NCI-H526 treated with DMSO at 0.1 percent for 48 hours (cell line): ENCODE data around the gene CACNA1C.

Experiments
- DNase-seq: peaks from one replicate; lab custom pipeline; 2025; lab: John Stamatoyannopoulos, UW

The CACNA1C gene

GRCh38 chr12:2366711-2367110, 313.9 kb downstream of the CACNA1C start:
- no peak for DNase-seq

DNA sequence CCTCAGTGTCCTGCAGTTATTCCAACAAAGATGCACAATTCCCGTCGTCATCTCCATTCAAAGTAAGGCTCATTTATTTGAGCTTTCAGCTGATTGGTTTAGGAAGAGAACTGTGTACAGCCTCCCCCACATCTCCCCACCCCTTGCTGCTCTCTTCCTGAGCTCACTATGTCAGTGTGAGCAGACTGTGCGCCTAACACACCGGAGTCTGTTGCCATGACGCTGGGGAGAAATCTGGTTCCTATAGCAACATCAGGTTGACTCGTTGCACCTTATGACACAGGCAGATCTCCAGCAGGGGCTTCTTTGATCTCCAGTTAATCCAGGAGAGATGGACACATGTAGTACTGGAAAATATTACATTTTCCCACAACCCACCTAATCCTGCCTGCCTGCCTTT, 319.4 kb downstream of the CACNA1C start:
- DNase-seq, result no peak

DNA sequence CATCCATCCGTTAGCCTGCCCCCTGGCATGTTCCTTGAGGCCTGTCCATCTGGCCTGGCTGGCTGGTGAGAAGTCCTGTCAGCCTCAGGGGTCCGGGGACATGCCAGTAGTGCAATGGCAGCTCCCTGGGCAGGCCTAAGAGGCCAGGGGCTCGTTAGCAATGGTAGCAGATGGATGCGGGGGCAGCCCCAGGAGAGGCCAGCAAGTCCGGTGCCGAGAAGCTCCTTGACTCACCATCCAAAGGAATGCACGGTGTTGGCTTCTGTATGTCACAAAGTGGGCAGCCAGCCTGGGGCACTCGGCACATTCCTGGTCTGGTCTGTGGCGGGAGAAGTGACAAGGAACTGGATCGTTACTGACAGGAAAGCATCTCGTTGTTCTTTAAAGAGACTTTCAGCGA, 319.9 kb downstream of the CACNA1C start:
- DNase-seq, result no peak

GRCh38 chr12:2373307-2373706, 320.5 kb downstream of the CACNA1C start:
- no peak for DNase-seq

- DNase-seq, result no peak
These were observed 321.5 kb downstream of the CACNA1C start for GRCh38 chr12:2374092-2374906.

- DNase-seq, result no peak
These were observed 323.1 kb downstream of the CACNA1C start for GRCh38 chr12:2375871-2376270.

DNA sequence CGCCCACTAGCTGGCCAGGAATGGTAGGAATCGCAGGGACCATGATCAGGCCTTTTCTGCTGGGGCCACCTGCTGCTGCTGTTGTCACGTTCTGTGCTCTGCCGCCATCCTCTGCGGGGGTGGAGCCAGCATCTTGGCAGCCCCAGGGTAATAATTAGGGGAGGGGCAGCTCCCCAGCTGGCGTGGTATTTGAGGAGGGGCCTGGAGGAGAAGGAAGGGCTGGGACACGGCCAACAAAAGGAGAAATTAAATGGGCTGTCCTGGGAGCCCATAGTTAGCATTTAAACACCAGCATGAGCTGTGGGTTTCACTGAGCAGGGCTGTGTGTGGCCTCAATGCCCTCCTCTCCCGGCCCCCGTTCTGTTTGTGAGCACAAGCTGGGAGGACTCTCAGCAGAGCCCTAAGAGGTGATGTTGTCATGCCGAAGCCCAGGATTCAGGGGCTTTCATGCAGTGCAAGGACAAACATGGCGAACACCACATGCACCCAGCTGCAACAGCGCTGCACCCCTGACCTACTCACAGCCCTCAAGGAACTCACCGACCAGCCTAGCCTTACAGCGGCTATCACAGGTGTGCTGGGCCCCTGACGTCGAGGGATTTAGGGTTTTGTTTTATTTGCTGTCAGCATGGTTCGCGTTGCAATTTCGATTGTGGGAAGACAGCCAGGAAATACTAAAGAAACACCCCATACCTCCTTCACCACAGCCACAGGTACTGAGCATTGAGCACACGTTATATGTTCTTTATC, 324.3 kb downstream of the CACNA1C start:
- DNase-seq, result no peak

DNA sequence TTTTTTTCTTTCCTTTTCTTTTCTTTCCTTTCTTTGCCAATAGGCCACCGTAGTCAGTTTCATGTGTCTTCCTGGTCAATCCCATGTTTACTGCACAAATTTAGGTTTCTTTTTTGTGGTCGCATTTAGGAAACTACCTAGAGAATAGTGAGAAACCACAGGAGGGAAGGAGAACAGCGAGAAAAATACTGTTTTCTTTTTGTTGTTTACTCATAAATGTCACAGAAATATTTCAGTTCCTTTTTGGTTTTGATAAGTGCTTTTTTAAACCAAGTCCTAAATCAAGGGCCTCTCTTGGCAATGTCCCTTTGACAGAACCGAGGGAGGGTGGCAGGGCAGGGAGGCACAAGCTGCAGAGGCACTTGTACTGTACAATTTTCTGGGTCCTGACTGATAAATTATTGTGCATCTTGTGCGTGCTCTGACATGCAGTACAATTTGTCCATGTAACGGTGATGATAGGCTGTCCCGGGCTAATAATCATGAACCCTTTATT, 326.1 kb downstream of the CACNA1C start:
- DNase-seq, result no peak

- no peak for DNase-seq
These were observed 328.2 kb downstream of the CACNA1C start for GRCh38 chr12:2380946-2381345.

- DNase-seq, result no peak
These were observed 329.8 kb downstream of the CACNA1C start for GRCh38 chr12:2382370-2383155.

DNA sequence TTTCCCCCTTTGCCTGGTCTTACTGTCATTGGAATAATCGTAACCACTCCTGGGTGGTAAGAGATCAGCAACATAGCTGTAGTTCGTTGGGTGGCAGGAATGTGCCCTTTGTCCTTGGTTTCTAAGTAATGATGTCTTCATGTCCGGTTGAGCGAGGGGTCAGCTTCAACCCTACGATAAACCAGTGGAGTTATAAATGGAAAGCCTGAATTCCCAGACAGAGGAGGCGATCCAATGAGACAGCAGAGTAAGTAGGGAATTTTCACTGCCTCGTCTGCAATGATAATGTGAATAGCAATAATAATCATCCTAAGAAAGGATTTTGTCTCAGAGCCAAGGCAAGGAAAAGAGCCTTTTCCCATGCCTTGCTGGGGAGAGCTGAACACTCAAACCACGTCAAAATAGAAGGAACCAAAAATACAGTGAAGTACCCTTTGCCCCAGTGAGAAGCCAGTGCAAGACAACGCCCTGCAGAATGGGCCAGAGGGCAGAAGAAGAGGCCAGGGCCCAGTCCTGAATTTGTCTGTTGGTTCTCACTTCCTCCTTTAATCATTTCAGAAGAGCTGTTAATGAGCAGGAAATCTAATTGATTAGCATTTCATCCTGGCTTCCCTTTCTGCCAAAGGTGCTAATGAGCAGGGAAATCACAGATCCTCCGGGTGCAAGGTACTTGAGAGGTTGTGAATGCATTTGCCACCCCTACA, 330.7 kb downstream of the CACNA1C start:
- no peak for DNase-seq

- DNase-seq, result no peak
These were observed 331.2 kb downstream of the CACNA1C start for GRCh38 chr12:2384029-2384386.

DNA sequence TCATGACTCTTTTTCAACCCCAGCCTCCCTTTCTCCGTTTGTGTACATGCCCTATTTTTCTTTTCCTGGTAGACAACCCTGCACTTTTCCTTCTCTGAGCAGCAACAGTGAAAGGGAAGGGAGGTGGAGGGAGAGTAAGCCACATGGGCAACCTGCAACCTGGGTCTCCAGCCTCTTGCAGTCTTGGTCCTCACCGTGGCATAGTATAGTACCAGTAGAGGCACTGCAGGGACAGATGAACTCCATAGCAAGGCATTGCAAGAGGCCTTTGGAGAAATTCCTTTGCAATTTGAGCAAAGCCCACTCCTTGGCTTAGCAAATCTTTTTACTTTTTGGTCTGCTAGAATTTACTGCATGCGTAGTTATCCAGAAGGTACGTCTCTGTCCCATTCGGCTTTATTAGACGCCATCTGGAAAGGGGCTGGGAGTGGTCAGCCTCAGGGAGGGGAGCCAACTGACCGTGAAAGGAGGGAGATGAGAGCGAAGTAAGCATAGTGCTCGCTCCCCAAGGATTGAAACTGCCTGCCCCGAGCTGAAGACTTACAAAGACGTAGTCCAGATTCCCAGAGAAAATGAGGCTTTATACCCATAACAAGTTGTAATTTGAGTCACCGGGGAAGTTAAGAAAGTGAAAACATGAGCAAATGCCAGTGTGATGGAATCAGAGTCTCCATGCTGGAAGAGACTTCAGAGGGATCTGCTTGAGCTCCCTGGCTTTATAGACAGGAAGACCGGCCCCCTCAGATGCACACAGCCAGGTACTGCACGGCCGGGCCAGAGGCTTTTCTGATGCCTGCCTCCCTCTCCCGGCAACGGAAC, 332.0 kb downstream of the CACNA1C start:
- no peak for DNase-seq

DNA sequence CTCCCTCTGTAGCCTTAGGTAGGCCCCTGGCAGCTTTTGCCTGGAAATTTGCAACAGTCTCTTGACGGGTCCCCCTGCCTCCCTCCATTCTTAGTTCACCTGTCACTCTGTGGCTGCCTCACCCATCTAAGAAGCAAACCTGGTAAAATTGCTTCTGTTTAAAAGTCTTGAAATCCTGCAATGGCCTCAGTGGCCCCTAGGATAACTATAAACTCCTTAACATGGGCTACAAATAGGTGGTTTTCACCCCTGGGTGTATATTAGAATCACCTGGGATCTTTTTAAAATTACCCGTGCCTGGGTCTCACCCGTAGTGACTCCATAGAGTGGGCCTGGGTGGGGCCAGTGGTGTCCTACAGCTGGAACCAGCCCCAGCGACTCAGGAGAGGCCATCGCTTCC, 332.7 kb downstream of the CACNA1C start:
- no peak for DNase-seq

- DNase-seq, result no peak
These were observed 333.8 kb downstream of the CACNA1C start for GRCh38 chr12:2386566-2386965.

- no peak for DNase-seq
These were observed 334.5 kb downstream of the CACNA1C start for GRCh38 chr12:2387103-2387834.

DNA sequence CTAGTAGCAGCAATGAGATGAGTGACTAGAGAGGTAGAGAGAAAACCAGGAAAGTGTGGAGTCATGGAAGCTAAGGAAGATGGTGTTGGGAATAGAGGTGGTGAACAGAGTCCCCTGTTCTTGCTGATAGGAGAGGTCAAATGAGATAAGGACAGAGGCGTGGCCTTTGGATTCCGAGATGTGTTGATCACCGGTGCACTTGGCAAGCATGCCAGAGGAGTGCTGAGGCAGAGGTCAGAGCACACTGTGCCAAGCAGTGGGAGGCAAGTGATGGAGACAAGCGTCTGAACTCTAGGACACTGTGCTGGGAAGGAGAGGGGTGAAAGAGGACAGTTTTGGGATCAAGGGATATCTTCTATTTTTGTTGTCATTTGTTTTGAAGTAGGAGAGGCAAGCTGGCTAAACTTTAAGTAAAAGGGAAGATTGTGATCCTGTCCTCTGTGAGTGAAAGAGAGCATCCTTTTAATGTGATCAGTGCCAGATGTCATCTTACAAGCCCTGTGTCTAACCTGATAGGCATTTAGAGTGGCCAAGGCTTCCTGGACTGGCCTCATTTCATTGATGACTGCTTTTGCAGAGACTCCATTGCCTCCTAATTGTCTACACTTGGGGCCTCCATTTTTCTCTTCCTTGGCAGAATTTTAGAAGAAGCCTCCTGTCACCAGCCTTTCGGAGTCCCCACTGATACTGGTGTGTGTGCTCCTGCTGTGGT, 336.4 kb downstream of the CACNA1C start:
- DNase-seq, result no peak

DNA sequence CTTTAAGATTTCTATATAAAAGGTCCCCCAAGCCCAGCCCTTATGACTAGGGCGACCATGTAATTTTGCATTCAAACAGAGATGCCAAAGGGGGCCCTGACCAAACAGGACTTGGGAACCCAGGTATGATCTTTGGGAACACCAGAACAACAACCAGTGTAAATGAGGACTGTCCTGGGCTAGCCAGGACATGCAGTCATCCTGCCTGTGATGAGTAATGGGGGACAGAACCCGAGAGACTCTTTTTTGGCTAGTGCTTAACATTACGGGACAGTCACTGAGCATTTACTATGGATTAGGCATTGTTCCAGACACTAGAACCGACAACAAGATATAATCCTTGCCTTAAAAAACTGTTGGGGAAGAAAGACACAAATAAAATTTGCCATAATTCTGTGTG, 337.3 kb downstream of the CACNA1C start:
- DNase-seq, result no peak

DNA sequence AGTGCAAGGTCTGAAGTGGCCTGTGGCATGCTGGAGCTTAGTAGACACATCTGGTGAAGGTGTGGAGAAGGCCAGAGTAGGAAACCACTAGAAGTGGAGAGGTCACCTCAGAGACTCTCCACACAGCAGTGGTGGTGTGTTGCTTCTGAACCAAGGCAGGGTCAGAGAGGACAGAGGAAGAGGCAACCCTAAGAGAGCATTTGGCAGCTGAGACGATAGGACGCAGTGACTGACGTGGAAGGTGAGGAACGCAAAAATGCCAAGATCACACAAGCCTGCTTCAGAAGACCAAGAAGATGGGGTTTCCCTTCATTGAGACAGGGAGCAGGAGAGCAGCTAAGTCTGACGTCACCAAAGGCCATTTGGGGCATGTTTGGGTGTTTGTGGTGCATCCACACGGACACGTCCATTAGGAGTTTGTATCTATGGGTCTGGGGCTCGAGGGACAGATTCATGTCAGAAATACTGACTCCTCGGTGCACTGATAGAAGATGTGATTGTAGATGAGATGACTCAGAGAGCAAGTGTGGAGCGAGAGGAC, 338.1 kb downstream of the CACNA1C start:
- no peak for DNase-seq
